Ovary (tissue), 3 donors: ENCODE results near the gene MORN3.

Experiments used
- EP300 ChIP-seq: sonication (generic); formaldehyde crosslinking; IDR thresholded peaks from one replicate; pipeline ENCODE4 v1.6.1; 2017; ENCODE audit warnings: antibody characterized with exemption
- POLR2A ChIP-seq: fragments of 450-650 bp; IDR thresholded peaks from one replicate; pipeline ENCODE4 v1.6.1; 2017; ENCODE audit warnings: antibody characterized with exemption, mild to moderate bottlenecking, moderate library complexity
- TF ChIP-seq, protein P1 (sequence below), 3 donors: fragments of 450-650 bp in 2 of 3; fragments of 200-600 bp in 1 of 3; IDR thresholded peaks; one replicate each; pipeline versions ENCODE4 v1.5.1 to v1.8.0; 2016 to 2022; ENCODE audit warnings: antibody characterized with exemption in 3 of 3, mild to moderate bottlenecking in 1 of 3
- donor health status: DM: no; HTN: no; CAD: no.

- TF ChIP-seq, protein P1, sequence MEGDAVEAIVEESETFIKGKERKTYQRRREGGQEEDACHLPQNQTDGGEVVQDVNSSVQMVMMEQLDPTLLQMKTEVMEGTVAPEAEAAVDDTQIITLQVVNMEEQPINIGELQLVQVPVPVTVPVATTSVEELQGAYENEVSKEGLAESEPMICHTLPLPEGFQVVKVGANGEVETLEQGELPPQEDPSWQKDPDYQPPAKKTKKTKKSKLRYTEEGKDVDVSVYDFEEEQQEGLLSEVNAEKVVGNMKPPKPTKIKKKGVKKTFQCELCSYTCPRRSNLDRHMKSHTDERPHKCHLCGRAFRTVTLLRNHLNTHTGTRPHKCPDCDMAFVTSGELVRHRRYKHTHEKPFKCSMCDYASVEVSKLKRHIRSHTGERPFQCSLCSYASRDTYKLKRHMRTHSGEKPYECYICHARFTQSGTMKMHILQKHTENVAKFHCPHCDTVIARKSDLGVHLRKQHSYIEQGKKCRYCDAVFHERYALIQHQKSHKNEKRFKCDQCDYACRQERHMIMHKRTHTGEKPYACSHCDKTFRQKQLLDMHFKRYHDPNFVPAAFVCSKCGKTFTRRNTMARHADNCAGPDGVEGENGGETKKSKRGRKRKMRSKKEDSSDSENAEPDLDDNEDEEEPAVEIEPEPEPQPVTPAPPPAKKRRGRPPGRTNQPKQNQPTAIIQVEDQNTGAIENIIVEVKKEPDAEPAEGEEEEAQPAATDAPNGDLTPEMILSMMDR (IDR thresholded peaks at IDR 0.05) = no peak
- TF ChIP-seq POLR2A (no peak), EP300 (no peak)
These were observed 38.6 kb downstream of the MORN3 start for GRCh38 chr12:121630791-121631355.
